GM18499 (cell line): Measurements from ENCODE around the gene COL16A1.

Experiments used
- ATAC-seq: cut with Tn5 transposase; IDR thresholded peaks from one replicate; pipeline ENCODE4 v1.9.1; 2021; ENCODE audit warnings: moderate number of reproducible peaks; ENCODE audit not compliant: insufficient read depth, unreplicated experiment

Gene COL16A1

GRCh38 chr1:31628931-31629556 is 74.8 kb downstream of the COL16A1 start:
- no peak for ATAC-seq

DNA sequence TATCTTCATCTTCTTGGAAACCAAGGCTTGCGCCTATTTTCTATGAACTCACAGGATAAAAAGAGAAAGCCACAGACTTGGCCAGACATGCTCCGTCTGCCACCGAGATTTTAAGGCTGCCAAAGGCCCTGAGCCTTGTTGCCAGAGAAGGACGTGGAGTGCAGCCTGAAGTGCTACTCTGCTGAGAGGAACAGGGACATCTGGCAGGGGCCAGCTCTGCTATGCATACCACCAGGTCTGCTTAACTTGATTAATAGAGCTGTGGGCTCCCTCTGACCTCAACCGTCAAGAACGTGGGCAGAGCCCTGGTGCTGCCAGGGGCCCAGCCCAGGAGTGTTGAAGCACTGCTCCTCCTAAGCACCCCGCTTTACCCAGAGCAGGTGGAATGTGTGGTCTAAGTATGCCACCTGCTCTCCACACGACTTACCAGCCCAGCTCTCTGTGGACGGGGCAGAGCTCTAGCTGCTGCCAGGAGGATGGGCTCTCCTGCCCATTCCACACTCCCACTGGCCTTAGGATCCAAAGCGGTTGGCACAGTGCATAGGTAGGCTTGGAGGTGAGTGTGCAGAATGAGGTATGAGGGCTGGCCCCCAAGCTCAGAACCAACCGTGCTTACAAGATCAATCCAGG is 75.8 kb downstream of the COL16A1 start:
- no peak for ATAC-seq

GRCh38 chr1:31627301-31627929 is 76.4 kb downstream of the COL16A1 start:
- no peak for ATAC-seq

- no peak for ATAC-seq
Observed at GRCh38 chr1:31626223-31627207, 77.3 kb downstream of the COL16A1 start.

DNA sequence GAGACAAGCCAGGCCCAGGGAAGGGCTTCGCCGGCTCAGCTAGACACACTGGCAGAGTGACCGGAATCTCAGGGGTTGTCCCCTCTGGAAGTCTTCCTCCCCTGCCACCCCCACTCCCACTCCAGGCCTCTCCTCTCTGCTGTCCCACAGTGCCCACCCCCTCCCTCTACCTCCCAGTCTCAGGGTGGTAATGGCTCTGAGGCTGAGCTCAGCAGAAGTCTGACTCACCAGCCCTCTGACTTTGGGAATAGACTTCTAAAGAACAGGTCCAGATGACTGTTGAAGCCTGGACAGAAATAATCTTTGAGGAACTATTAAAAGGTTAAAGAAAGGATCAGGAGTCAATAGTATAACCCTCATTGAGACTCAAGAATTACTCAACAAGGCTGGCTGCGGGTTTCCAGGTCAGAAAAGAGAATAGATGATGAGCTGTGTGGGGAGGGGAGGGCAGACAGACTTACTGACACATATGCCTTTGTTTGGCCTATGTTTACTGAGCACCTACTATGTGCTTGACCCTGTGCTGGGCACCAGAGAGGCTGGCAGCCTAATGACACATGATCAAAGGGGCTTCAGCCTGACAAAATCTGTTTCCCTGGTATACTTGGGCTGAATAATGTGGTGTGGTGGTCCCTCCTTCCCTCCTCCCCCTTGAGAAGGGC is 78.1 kb downstream of the COL16A1 start:
- ATAC-seq: no peak

DNA sequence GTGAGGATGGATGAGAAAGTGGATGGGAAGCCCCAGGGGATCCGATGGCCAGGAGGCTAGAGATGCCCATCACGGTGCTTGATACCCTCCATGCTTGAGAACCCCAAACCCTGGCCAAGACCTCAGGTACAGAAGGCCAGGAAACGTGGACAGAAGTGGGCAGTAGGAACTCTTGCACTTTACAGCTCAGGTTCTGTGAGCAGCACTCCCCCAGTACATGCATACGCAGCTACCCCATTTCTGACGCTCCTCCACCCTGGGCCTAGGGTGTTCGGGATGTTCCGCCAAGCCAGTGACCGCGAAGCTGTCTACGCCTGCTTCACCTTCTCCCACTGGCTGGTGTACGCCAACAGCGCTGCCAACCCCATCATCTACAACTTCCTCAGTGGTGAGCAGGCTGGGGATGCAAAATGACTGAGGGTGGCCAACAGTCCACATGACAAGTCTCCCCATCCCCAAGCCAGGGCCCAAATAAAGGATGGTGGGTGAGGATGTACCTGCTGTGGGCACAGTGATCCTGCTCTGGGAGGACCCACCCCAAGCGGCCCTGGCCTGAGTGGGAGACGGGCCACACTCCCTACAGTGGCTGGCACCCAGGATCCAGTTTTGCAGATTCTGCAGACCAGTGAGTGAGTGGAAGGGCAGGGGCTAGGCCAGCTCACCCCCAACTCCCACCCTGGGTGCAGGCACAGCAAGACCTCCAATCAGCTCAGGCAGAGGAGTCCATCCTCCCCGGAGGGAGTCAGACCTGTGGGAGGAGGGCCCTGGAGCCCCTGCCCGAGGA is 78.9 kb downstream of the COL16A1 start:
- no peak for ATAC-seq

GRCh38 chr1:31624309-31624708 is 79.5 kb downstream of the COL16A1 start:
- ATAC-seq: no peak

DNA sequence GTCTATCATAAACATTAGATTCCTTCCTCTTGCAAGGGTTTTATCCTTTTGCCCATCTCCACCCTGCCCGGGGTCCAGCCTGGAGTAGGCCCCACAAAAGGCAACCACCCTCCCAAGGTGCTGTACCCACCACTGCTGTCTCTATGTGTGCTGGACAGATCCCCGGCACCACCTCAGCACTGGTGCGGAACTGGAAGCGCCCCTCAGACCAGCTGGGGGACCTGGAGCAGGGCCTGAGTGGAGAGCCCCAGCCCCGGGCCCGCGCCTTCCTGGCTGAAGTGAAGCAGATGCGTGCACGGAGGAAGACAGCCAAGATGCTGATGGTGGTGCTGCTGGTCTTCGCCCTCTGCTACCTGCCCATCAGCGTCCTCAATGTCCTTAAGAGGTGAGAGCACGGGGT is 80.5 kb downstream of the COL16A1 start:
- no peak for ATAC-seq

GRCh38 chr1:31621847-31622730 is 81.7 kb downstream of the COL16A1 start:
- ATAC-seq: no peak

GRCh38 chr1:31621498-31621820 is 82.4 kb downstream of the COL16A1 start:
- no peak for ATAC-seq

- no peak for ATAC-seq
Observed at GRCh38 chr1:31620631-31621497, 83.0 kb downstream of the COL16A1 start.

DNA sequence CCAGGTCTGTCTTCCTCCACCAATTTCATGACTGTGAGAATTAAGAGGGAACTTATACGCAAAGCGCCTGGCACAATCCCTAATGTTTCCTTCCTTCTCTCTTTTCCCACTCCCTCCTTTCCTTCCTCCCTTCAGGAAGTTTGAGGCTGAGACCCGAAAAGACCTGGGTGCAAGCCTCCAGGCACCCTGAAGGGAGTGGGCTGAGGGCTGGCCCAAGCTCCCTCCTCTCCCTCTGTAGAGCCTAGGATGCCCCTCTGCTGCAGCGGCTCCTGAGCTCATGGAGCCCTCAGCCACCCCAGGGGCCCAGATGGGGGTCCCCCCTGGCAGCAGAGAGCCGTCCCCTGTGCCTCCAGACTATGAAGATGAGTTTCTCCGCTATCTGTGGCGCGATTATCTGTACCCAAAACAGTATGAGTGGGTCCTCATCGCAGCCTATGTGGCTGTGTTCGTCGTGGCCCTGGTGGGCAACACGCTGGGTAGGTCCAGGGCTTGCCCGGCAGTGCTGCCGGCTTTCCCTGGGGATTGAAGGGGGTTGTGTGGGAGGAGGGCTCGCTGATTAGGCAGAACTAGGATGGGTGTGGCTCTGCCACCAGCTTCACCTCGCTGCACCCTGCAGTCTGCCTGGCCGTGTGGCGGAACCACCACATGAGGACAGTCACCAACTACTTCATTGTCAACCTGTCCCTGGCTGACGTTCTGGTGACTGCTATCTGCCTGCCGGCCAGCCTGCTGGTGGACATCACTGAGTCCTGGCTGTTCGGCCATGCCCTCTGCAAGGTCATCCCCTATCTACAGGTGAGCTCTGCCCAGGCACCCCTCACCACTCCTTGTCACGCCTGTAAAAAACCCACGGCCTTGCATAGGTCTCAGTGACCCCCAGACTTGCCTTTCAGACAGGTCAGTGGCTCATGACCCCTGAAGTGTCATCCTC is 84.6 kb downstream of the COL16A1 start:
- ATAC-seq: no peak

- no peak for ATAC-seq
Observed at GRCh38 chr1:31617916-31618746, 85.7 kb downstream of the COL16A1 start.

DNA sequence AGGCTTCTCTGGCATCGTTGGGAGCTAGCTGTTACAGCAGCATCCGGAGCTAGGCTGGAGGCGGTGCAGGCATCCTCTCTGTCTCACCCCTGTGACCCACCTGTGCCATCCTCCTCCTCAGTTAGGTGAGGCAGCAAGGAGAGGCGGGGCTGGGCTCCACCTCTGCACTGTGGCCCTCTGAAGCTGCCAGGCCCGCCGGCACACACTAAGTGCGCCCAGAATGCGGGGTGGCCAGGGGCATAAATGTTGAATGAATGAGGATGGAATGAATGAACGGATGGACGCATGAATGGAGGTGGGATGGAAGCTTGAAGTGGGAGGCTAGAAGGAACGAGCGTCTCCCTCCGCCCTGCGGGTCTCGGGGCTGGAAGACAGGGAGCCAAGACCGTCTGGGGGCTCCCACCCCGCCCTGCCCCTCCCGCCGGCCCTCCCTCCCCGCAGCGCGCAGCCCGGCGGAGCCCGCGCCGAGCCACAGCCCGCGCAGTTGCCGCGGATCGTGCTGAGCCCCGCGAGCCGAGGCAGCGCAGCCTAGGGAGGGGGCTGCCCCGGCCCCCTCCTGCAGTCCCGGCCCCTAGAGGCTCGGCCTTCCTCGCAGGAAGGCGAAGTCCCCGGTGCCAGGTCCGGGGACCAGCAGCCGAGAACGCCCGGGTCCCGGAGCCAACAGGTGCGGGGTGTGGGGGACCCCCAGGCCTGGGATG is 86.5 kb downstream of the COL16A1 start, which contains the start of gene HCRTR1:
HCRTR1 (plus strand) TSS at position 472 of the 698 bp plus-strand sequence. CDS start 1,504 bp downstream, outside the sequence.
- no peak for ATAC-seq

DNA sequence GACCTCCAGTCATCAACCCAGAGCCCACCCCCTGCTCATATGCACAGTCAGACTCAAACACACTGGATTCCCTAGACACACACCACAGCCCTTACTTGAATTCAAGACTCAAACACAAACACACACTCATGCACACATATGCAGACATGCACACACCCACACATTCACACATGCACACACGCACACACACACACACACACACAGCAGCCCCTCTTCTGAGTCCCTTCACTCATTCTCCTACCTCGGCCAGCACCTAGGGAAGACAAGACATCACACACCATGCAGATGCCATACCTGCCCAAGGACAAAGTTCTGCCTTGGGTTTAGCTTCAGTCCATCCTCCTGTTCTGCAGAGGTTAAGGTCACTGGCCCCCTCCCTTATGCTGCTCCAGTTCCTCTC is 87.9 kb downstream of the COL16A1 start:
- no peak for ATAC-seq
